Ovary (tissue), 9 donors: Measurements from ENCODE around the gene MAST1. TPM values are rescaled to one million over a fixed set of nuclear protein-coding genes. Genes with fewer than 3 reads are reported as not detected.
"Not testable (repeated sequence)": the region's sequence is repeated elsewhere in the genome, so short reads cannot be mapped to it uniquely, and the experiment has no call there.

Experiments used
- DNase-seq, 5 donors: peaks; one replicate each; pipeline ENCODE4 v3.0.0-alpha.2; 2019 to 2020
- H3K27ac ChIP-seq, 2 donors: fragments of 200-600 bp; one replicate each; pipeline versions ENCODE4 v1.5.1 to v1.8.0; 2019 to 2022
- H3K27me3 ChIP-seq: fragments of 200-600 bp; one replicate; pipeline ENCODE4 v1.8.0; 2022
- H3K36me3 ChIP-seq: fragments of 200-600 bp; sonication (generic); one replicate; pipeline ENCODE4 v1.5.1; 2019
- H3K4me1 ChIP-seq: one replicate; pipeline ENCODE4 v1.8.1; 2013; ENCODE audit warnings: mild to moderate bottlenecking, moderate library complexity; ENCODE audit not compliant: insufficient read depth
- H3K4me3 ChIP-seq: fragments of 200-600 bp; sonication (generic); one replicate; pipeline ENCODE4 v1.5.1; 2017
- H3K9me3 ChIP-seq, 2 donors: fragments of 200-600 bp in 1 of 2; sonication (generic) in 1 of 2; one replicate each; pipeline versions ENCODE4 v1.5.1 to v1.8.1; 2013 to 2019; ENCODE audit warnings: mild to moderate bottlenecking in 1 of 2, moderate library complexity in 1 of 2
- CTCF ChIP-seq, 3 donors: fragments of 450-650 bp in 2 of 3; fragments of 200-600 bp in 1 of 3; IDR thresholded peaks; one replicate each; pipeline versions ENCODE4 v1.5.1 to v1.8.0; 2016 to 2022; ENCODE audit warnings: antibody characterized with exemption in 3 of 3, mild to moderate bottlenecking in 1 of 3
- EP300 ChIP-seq: sonication (generic); formaldehyde crosslinking; IDR thresholded peaks from one replicate; pipeline ENCODE4 v1.6.1; 2017; ENCODE audit warnings: antibody characterized with exemption
- POLR2A ChIP-seq: fragments of 450-650 bp; IDR thresholded peaks from one replicate; pipeline ENCODE4 v1.6.1; 2017; ENCODE audit warnings: antibody characterized with exemption, mild to moderate bottlenecking, moderate library complexity
- WGBS, 3 donors: extraction: QIAGEN DNeasy Blood & Tissue Kit in 1 of 3; methylation state at CpG; one replicate each; pipeline versions ENCODE4 v1.1.5 to v1.1.7; 2013 to 2017; 5-methylcytosine and 5-hydroxymethylcytosine counted together
- intact Hi-C, 4 donors: fragments of 100-400 bp; cut with DNase I; formaldehyde crosslinking; loops; one replicate each; pipeline versions ENCODE4 v1.11.0 to v1.15.1; 2022 to 2023
- polyA plus RNA-seq, 2 donors: library from polyadenylated mRNA; stranded (reverse); fragments of 200-250 nt in 1 of 2; fragments of 350-450 nt in 1 of 2; fragmentation: Illumina TruSeq in 1 of 2; extraction: RNeasy Lipid Tissue Mini Kit (QIAGEN cat#74804) in 1 of 2; gene quantifications; one replicate each; pipeline ENCODE4 v1.2.3, GENCODE V29; 2013 to 2014
- total RNA-seq, 7 donors: library from RNA; depleted of rRNA in 2 of 7; stranded (reverse); fragments of >200 nt in 2 of 7; fragmentation: NEBNext Ultra II Directional in 3 of 7; extraction: Animal tissue kit (Norgen Biotek cat#: 25700) in 3 of 7; gene quantifications; one replicate each; pipeline versions ENCODE4 v1.1.0 to v1.2.4, GENCODE V29; 2016 to 2023
- donor health status: DM: no; HTN: no; CAD: no; lungs with moderate emphysema.
- donor health status: DM: no; HTN: no; CAD: no.
- donor health status: Bipolar disorder and iron deficiency.
- donor health status: DM: yes; HTN: yes; CAD: no.
- donor health status: DM: no; HTN: no; CAD: no.
- donor health status: DM: yes; HTN: yes; CAD: no.

The MAST1 gene
- total and polyA plus RNA-seq, 9 donors, result 0.25 to 2.4 (median 1.1) TPM

- Histone ChIP-seq H3K36me3 (no peaks in the 10 kb centered on the region), H3K27ac (no peak overlapping the region), H3K4me3 (no peak overlapping the region), H3K9me3 (no peaks in the 10 kb centered on the region), H3K27me3 (no peaks in the 10 kb centered on the region), H3K4me1 (no peaks in the 10 kb centered on the region)
- TF ChIP-seq EP300 (no peak), POLR2A (no peak), CTCF (IDR thresholded peaks at IDR 0.05) (no peak)
- no peak for DNase-seq
- WGBS, 3 donors, result 81 to 89% (median 86%) methylated on average over 9 of the region's 9 CpGs
- intact Hi-C loops, result no loop called here
These were observed 68.9 kb downstream of the MAST1 start for GRCh38 chr19:12907166-12907565.

GRCh38 chr19:12912571-12912970 lies 74.3 kb downstream of the MAST1 start:
- peak overlapping the region in 1 of 2 donors; percentile 70 for H3K27ac ChIP-seq
- H3K27me3 ChIP-seq, result no peaks in the 10 kb centered on the region
- H3K36me3 ChIP-seq, result no peaks in the 10 kb centered on the region
- DNase-seq, result no peak
- H3K4me1 ChIP-seq, result peaks cover 2% of the 10 kb centered on the region
- no peak overlapping the region for H3K4me3 ChIP-seq
- TF ChIP-seq CTCF (IDR thresholded peaks at IDR 0.05) (no peak), EP300 (no peak), POLR2A (no peak)
- intact Hi-C loops, result no loop called here
- no peaks in the 10 kb centered on the region for H3K9me3 ChIP-seq
- 27 to 37% (median 31%) methylated on average over 4 of the region's 4 CpGs for WGBS, 3 donors

- WGBS, 3 donors, result 1 to 6% (median 2%) methylated on average over 22 of the region's 22 CpGs
- no peak for TF ChIP-seq EP300
- no peak for TF ChIP-seq CTCF (IDR thresholded peaks at IDR 0.05)
- TF ChIP-seq POLR2A, result no peak
These were observed 74.8 kb downstream of the MAST1 start for GRCh38 chr19:12913011-12913561.

GRCh38 chr19:12913851-12914690 lies 75.8 kb downstream of the MAST1 start:
- no peak for DNase-seq
- no peak overlapping the region for H3K4me3 ChIP-seq

More at GRCh38 chr19:12913011-12913561, 74.8 kb downstream of the MAST1 start:
- H3K27ac ChIP-seq, result peak overlapping the region in 1 of 2 donors; percentile 70
- intact Hi-C loops, result no loop called here
- no peaks in the 10 kb centered on the region for H3K9me3 ChIP-seq
- H3K27me3 ChIP-seq, result no peaks in the 10 kb centered on the region
- H3K36me3 ChIP-seq, result no peaks in the 10 kb centered on the region
- H3K4me3 ChIP-seq, result no peak overlapping the region
- peaks cover 2% of the 10 kb centered on the region for H3K4me1 ChIP-seq
- peak; percentile 76 to 88 (median 79) for DNase-seq

GRCh38 chr19:12915860-12916259 lies 77.5 kb downstream of the MAST1 start:
- H3K27me3 ChIP-seq, H3K36me3 ChIP-seq, H3K4me1 ChIP-seq, H3K27ac ChIP-seq, DNase-seq, H3K9me3 ChIP-seq, H3K4me3 ChIP-seq, intact Hi-C loops: not testable (repeated sequence)
- 86 to 89% (median 88%) methylated on average over 4 of the region's 4 CpGs for WGBS, 3 donors

More at GRCh38 chr19:12913851-12914690, 75.8 kb downstream of the MAST1 start:
- Histone ChIP-seq H3K4me1 (peaks cover 4% of the 10 kb centered on the region), H3K27me3 (no peaks in the 10 kb centered on the region), H3K9me3 (no peaks in the 10 kb centered on the region), H3K36me3 (no peaks in the 10 kb centered on the region), H3K27ac (no peak overlapping the region)
- TF ChIP-seq POLR2A, result no peak
- intact Hi-C loops, result no loop called here
- WGBS, 3 donors, result 52 to 60% (median 57%) methylated on average over 12 of the region's 12 CpGs
